T-helper 1 cell treated with Interleukin-12 subunit alpha and Interleukin-12 subunit beta and Interleukin-4 antibody, amounts not matched to agents 30 μg/mL and 1 μg/mL, for 36 hours (primary cell): Measurements from ENCODE around the gene KCTD16.

Experiments
- H3K27ac Mint-ChIP-seq: one replicate; pipeline ENCODE4 v1.8.0; 2021; ENCODE audit warnings: mild to moderate bottlenecking, mixed read lengths
- H3K27me3 Mint-ChIP-seq: one replicate; pipeline ENCODE4 v1.8.0; 2021; ENCODE audit warnings: low read depth, mixed read lengths
- H3K36me3 Mint-ChIP-seq: one replicate; pipeline ENCODE4 v1.8.0; 2021; ENCODE audit warnings: low read depth, mixed read lengths
- H3K4me1 Mint-ChIP-seq: one replicate; pipeline ENCODE4 v1.8.0; 2021; ENCODE audit warnings: low read depth, mixed read lengths
- H3K4me3 Mint-ChIP-seq: one replicate; pipeline ENCODE4 v1.8.0; 2021; ENCODE audit warnings: mild to moderate bottlenecking, moderate library complexity, mixed read lengths
- H3K9me3 Mint-ChIP-seq: one replicate; pipeline ENCODE4 v1.8.0; 2021; ENCODE audit warnings: mixed read lengths

KCTD16 gene

GRCh38 chr5:144207875-144208444, 37.3 kb downstream of the KCTD16 start:
- H3K9me3 Mint-ChIP-seq: no peaks in the 10 kb centered on the region
- H3K4me1 Mint-ChIP-seq: peaks cover 2% of the 10 kb centered on the region
- no peak overlapping the region for H3K4me3 Mint-ChIP-seq
- H3K36me3 Mint-ChIP-seq: no peaks in the 10 kb centered on the region
- peaks cover 69% of the 10 kb centered on the region for H3K27me3 Mint-ChIP-seq
- no peak overlapping the region for H3K27ac Mint-ChIP-seq

GRCh38 chr5:144209361-144209760, 38.7 kb downstream of the KCTD16 start:
- H3K27me3 Mint-ChIP-seq: peaks cover 68% of the 10 kb centered on the region
- H3K36me3 Mint-ChIP-seq: no peaks in the 10 kb centered on the region
- H3K4me1 Mint-ChIP-seq: peaks cover 2% of the 10 kb centered on the region
- H3K4me3 Mint-ChIP-seq: no peak overlapping the region
- H3K27ac Mint-ChIP-seq: no peak overlapping the region
- no peaks in the 10 kb centered on the region for H3K9me3 Mint-ChIP-seq

GRCh38 chr5:144210655-144211054, 40.0 kb downstream of the KCTD16 start:
- no peaks in the 10 kb centered on the region for H3K4me1 Mint-ChIP-seq
- H3K36me3 Mint-ChIP-seq: no peaks in the 10 kb centered on the region
- no peak overlapping the region for H3K27ac Mint-ChIP-seq
- peaks cover 59% of the 10 kb centered on the region for H3K27me3 Mint-ChIP-seq
- H3K9me3 Mint-ChIP-seq: no peaks in the 10 kb centered on the region
- H3K4me3 Mint-ChIP-seq: no peak overlapping the region

DNA sequence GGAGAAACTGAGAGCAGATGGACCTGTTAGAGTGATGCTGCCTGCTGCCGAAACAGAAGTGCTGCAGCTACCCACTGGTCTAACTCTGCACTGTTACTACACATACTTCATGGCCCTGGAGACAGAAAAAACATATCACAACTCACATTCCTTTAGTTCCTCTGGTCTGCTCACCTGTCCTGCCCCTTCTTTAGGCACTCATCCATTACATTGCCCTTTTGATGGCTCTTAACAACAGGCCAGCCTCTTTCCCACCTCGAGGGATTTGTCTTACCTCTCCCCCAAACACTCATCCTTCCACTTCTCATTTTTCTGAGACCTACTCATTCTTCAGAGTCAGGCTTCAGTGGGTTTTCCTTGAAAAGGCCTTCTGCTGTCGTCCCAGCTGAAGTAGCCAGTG, 49.2 kb downstream of the KCTD16 start:
- no peak overlapping the region for H3K27ac Mint-ChIP-seq
- no peaks in the 10 kb centered on the region for H3K4me1 Mint-ChIP-seq
- no peaks in the 10 kb centered on the region for H3K36me3 Mint-ChIP-seq
- no peaks in the 10 kb centered on the region for H3K27me3 Mint-ChIP-seq
- H3K4me3 Mint-ChIP-seq: no peak overlapping the region
- no peaks in the 10 kb centered on the region for H3K9me3 Mint-ChIP-seq

DNA sequence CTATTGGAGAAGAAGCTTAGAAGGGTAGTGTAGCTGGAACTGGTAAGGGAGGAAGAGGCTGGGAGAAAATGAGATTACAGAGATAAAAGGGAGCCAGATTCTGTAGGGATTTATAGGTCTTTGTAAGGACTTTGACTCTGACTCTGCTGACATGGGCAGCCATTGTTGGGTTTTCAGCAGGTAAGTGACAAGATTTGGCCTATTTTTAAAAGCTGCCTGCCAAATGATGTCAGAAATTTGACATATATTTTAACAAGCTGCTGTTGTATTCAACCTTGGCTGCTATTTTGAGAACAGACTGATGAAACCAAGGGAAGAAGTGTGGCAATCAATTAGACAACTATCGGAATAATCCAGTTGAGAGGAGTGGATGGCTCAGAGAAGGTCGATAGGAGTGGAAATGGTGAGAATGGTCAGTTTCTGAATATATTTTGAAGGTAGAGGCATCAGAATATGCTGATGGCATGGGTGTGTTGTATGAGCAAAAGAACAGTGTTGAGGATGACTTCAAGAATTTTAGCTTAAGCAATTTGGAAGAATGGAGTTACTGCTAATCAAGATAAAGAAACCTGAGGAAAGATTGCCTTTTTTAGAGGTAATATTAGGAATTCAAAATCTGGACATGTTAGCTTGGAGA, 56.8 kb downstream of the KCTD16 start:
- no peaks in the 10 kb centered on the region for H3K4me1 Mint-ChIP-seq
- no peak overlapping the region for H3K27ac Mint-ChIP-seq
- no peak overlapping the region for H3K4me3 Mint-ChIP-seq

DNA sequence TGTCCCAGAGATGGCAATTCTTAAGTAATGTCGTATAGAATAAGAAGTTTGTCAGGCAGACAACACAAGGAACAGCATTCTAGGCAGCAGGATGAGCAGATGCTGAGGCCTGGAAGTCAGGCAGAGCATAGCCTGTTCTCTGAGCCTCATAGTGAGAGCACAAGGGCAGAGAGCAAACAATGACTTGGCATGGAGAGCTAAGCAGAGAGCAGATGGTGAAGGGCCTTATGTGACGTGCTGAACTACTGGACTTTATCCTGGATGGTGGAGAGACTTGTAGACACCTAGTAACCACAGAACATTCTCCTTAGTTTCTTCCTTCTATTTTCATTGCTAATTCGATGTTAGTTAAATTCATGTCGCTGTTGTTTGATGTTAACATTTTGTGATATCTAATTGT, 60.1 kb downstream of the KCTD16 start:
- Mint-ChIP-seq H3K27me3 (peaks cover 4% of the 10 kb centered on the region), H3K27ac (no peak overlapping the region), H3K36me3 (no peaks in the 10 kb centered on the region), H3K4me1 (no peaks in the 10 kb centered on the region), H3K4me3 (no peak overlapping the region), H3K9me3 (no peaks in the 10 kb centered on the region)

More for the DNA sequence above, 56.8 kb downstream of the KCTD16 start:
- no peaks in the 10 kb centered on the region for H3K9me3 Mint-ChIP-seq
- H3K36me3 Mint-ChIP-seq: no peaks in the 10 kb centered on the region
- H3K27me3 Mint-ChIP-seq: no peaks in the 10 kb centered on the region

DNA sequence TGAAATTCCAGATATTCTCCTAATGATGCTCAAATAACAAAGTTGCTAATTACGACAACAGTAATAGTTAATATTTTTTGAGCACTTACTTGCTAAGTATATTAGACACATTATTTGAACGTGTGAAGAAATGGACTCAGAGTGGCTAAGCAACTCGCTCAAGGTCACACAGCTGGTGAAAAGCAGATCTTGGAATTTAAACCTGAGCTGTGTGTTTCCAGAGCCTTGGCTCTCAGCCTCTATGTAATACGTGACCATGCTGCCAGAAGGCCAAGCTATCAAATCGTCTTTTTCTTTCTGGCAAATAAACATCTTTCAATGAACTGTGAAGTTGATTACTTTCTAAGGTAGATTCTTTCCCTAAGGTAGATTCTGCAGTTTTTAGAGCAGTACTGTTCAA, 61.6 kb downstream of the KCTD16 start:
- no peaks in the 10 kb centered on the region for H3K36me3 Mint-ChIP-seq
- no peaks in the 10 kb centered on the region for H3K9me3 Mint-ChIP-seq
- no peak overlapping the region for H3K27ac Mint-ChIP-seq
- no peak overlapping the region for H3K4me3 Mint-ChIP-seq
- H3K27me3 Mint-ChIP-seq: peaks cover 8% of the 10 kb centered on the region
- H3K4me1 Mint-ChIP-seq: no peaks in the 10 kb centered on the region

DNA sequence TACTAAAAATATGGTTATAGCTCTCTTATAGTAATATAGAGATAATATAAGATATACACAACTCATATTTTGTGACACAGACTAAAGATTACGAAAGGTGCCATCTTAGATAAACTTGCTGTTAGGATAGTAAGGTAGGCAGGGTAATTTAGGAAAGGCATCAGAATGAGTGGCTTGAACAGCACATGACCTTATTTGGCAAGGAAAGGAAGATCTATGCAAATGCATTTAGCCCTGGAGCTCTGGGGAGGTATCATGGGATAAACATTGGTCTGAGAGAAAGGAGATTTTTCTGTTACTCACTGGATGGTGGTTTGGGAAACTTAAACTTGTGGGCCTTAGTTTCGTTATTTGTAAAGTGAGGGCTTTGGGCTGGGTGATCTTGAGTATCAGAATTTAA, 65.8 kb downstream of the KCTD16 start:
- Mint-ChIP-seq H3K27ac (no peak overlapping the region), H3K9me3 (no peaks in the 10 kb centered on the region), H3K36me3 (no peaks in the 10 kb centered on the region), H3K27me3 (peaks cover 17% of the 10 kb centered on the region), H3K4me1 (no peaks in the 10 kb centered on the region), H3K4me3 (no peak overlapping the region)

- Mint-ChIP-seq H3K9me3 (no peaks in the 10 kb centered on the region), H3K4me1 (no peaks in the 10 kb centered on the region), H3K27ac (no peak overlapping the region), H3K27me3 (peaks cover 17% of the 10 kb centered on the region), H3K4me3 (no peak overlapping the region), H3K36me3 (no peaks in the 10 kb centered on the region)
Observed at GRCh38 chr5:144237851-144238250, 67.2 kb downstream of the KCTD16 start.

DNA sequence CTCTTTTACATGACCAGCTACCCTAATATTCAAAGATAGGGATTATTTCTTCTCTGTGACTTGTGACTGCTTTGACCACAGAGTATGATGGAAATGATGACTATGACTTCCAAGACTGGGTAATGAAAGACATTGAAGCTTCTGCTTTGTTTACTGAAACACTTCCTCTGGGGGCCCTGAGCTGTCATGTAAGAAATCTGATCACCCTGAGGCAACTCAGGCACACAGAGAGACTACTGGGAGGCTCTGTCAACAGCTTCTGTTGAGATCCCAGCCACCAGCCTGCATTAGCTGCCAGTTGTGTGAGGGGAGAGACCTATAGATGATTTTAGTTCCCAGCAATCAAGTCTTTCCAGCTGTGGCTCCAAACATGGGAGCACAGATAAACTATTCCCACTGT, 76.5 kb downstream of the KCTD16 start:
- Mint-ChIP-seq H3K36me3 (no peaks in the 10 kb centered on the region), H3K4me1 (no peaks in the 10 kb centered on the region), H3K9me3 (no peaks in the 10 kb centered on the region), H3K4me3 (no peak overlapping the region), H3K27me3 (no peaks in the 10 kb centered on the region), H3K27ac (no peak overlapping the region)

DNA sequence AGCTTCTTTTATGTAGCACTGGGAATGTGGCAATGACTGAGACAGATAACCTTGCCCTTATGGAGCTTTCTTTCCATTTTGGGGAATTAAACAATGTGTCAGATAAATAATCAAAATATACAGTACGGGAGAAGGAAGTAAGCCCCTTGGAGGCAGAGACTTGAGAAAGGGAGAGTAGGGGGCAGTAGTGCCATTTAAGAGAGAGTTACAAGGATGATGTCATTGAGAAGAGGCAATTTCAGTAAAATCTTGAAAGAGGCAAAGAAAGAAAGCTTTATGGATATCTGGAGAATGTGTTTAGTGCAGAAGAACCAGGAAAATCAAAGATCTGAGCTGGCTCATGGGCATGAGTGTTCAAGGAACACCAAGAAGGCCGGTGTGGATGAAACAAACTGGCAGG, 77.3 kb downstream of the KCTD16 start:
- Mint-ChIP-seq H3K9me3 (no peaks in the 10 kb centered on the region), H3K27me3 (no peaks in the 10 kb centered on the region), H3K36me3 (no peaks in the 10 kb centered on the region)

GRCh38 chr5:144249755-144250464, 79.2 kb downstream of the KCTD16 start:
- H3K4me1 Mint-ChIP-seq: no peaks in the 10 kb centered on the region
- H3K36me3 Mint-ChIP-seq: no peaks in the 10 kb centered on the region
- H3K4me3 Mint-ChIP-seq: no peak overlapping the region
- no peak overlapping the region for H3K27ac Mint-ChIP-seq
- no peaks in the 10 kb centered on the region for H3K27me3 Mint-ChIP-seq
- H3K9me3 Mint-ChIP-seq: no peaks in the 10 kb centered on the region

More for the DNA sequence above, 77.3 kb downstream of the KCTD16 start:
- no peak overlapping the region for H3K27ac Mint-ChIP-seq
- H3K4me3 Mint-ChIP-seq: no peak overlapping the region
- H3K4me1 Mint-ChIP-seq: no peaks in the 10 kb centered on the region

DNA sequence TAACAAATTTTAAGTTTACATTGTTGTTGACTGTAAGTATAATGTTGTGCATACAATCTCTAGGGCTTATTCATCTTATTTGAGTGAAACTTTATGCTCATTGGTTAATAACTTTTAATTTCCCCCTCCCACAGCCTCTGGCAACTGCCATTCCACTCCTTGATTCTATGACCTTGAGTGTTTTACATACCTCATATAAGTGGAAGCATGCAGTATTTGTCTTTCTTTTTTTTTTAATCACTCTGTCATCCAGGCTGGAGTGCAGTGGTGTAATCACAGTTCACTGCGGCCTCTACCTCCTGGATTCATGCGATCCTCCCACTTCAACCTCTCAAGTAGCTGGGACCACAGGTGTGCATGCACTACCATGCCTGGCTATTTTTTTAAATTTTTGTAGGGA, 83.9 kb downstream of the KCTD16 start:
- Mint-ChIP-seq H3K4me1 (no peaks in the 10 kb centered on the region), H3K36me3 (no peaks in the 10 kb centered on the region), H3K4me3 (no peak overlapping the region), H3K27me3 (no peaks in the 10 kb centered on the region), H3K27ac (no peak overlapping the region), H3K9me3 (no peaks in the 10 kb centered on the region)

- no peak overlapping the region for H3K27ac Mint-ChIP-seq
- H3K4me3 Mint-ChIP-seq: no peak overlapping the region
- H3K27me3 Mint-ChIP-seq: no peaks in the 10 kb centered on the region
- H3K9me3 Mint-ChIP-seq: no peaks in the 10 kb centered on the region
- no peaks in the 10 kb centered on the region for H3K4me1 Mint-ChIP-seq
- no peaks in the 10 kb centered on the region for H3K36me3 Mint-ChIP-seq
Observed at GRCh38 chr5:144260121-144260520, 89.4 kb downstream of the KCTD16 start.

GRCh38 chr5:144265643-144266247, 95.1 kb downstream of the KCTD16 start:
- no peaks in the 10 kb centered on the region for H3K4me1 Mint-ChIP-seq
- H3K27me3 Mint-ChIP-seq: no peaks in the 10 kb centered on the region
- no peak overlapping the region for H3K27ac Mint-ChIP-seq
- H3K4me3 Mint-ChIP-seq: no peak overlapping the region
- H3K36me3 Mint-ChIP-seq: no peaks in the 10 kb centered on the region
- H3K9me3 Mint-ChIP-seq: peaks cover 3% of the 10 kb centered on the region
